OCI-LY3 (cell line): ENCODE measurements around the gene RIN3.

Experiments
- H2AFZ ChIP-seq: fragments of 200-600, 300-600 bp; shearing (Covaris generic); 2 replicates; pipeline ENCODE4 v1.6.0; 2014; ENCODE audit warnings: antibody characterized with exemption, low read depth, low read length
- H3K27ac ChIP-seq: fragments of 200-600, 300-600 bp; sonication (generic); 2 replicates; pipeline ENCODE4 v1.5.1; 2014; ENCODE audit warnings: mild to moderate bottlenecking, low read length, moderate library complexity, mixed read lengths
- H3K27me3 ChIP-seq: fragments of 200-600, 300-600 bp; sonication (generic); 2 replicates; pipeline ENCODE4 v1.6.1; 2014; ENCODE audit warnings: low read depth, low read length, mixed read lengths
- H3K36me3 ChIP-seq: fragments of 200-600, 300-600 bp; sonication (generic); replicated peaks from 2 replicates; pipeline ENCODE3; 2014; ENCODE audit warnings: low read depth, low read length, mixed read lengths
- H3K4me1 ChIP-seq: fragments of 300-600, 200-600 bp; sonication (generic); 2 replicates; pipeline ENCODE4 v1.6.1; 2014; ENCODE audit warnings: low read length, mixed read lengths
- H3K4me2 ChIP-seq: fragments of 200-600, 300-600 bp; sonication (generic); 2 replicates; pipeline ENCODE4 v1.6.1; 2014; ENCODE audit warnings: low read length, mixed read lengths
- H3K4me3 ChIP-seq: fragments of 300-600, 200-600 bp; sonication (generic); 2 replicates; pipeline ENCODE4 v1.5.1; 2014; ENCODE audit warnings: antibody characterized with exemption, mild to moderate bottlenecking, low read length, moderate library complexity
- H3K79me2 ChIP-seq: fragments of 300-600, 200-600 bp; shearing (Covaris generic); 2 replicates; pipeline ENCODE4 v1.6.1; 2014; ENCODE audit warnings: mild to moderate bottlenecking, low read length, mixed read lengths
- H3K9ac ChIP-seq: fragments of 300-600, 200-600 bp; shearing (Covaris generic); 2 replicates; pipeline ENCODE4 v1.6.0; 2014; ENCODE audit warnings: mild to moderate bottlenecking, low read length, moderate library complexity
- H3K9me3 ChIP-seq: fragments of 200-600, 300-600 bp; shearing (Covaris generic); 2 replicates; pipeline ENCODE4 v1.6.1; 2014; ENCODE audit warnings: low read length, mixed read lengths; ENCODE audit not compliant: insufficient read depth
- H4K20me1 ChIP-seq: fragments of 200-600, 300-600 bp; sonication (generic); 2 replicates; pipeline ENCODE4 v1.6.1; 2016; ENCODE audit warnings: low read length, mixed read lengths; ENCODE audit not compliant: insufficient read depth
- CTCF ChIP-seq: fragments of 200-600, 300-600 bp; sonication (generic); IDR thresholded peaks from 2 replicates; pipeline ENCODE4 v1.5.1; 2014; ENCODE audit warnings: antibody characterized with exemption, low read length, low read depth
- EZH2phosphoT487 ChIP-seq: fragments of 200-600 bp; shearing (Covaris generic); IDR thresholded peaks from 2 replicates; pipeline ENCODE4 v1.6.1; 2018; ENCODE audit warnings: antibody characterized with exemption, mixed run types, low read depth

RIN3 gene

GRCh38 chr14:92589213-92589852 lies 75.8 kb downstream of the RIN3 start:
- Histone ChIP-seq H3K4me2 (no peak overlapping the region), H4K20me1 (no peaks in the 10 kb centered on the region), H3K9ac (no peak overlapping the region), H3K27me3 (no peaks in the 10 kb centered on the region), H3K36me3 (peaks cover 8% of the 10 kb centered on the region), H3K4me1 (peaks cover 28% of the 10 kb centered on the region), H3K27ac (no peak overlapping the region), H3K9me3 (peaks cover 4% of the 10 kb centered on the region; the same call in 1 of the 2 replicates), H3K4me3 (no peak overlapping the region), H3K79me2 (no peaks in the 10 kb centered on the region), H2AFZ (no peak overlapping the region)
- TF ChIP-seq CTCF (peak; percentile 72), EZH2phosphoT487 (no peak)

GRCh38 chr14:92590176-92590575 lies 76.6 kb downstream of the RIN3 start:
- peaks cover 7% of the 10 kb centered on the region; the same call in 1 of the 2 replicates for H3K9me3 ChIP-seq
- no peaks in the 10 kb centered on the region for H3K79me2 ChIP-seq
- H2AFZ ChIP-seq: no peak overlapping the region
- TF ChIP-seq EZH2phosphoT487 (no peak), CTCF (no peak)
- H3K27me3 ChIP-seq: no peaks in the 10 kb centered on the region
- H3K9ac ChIP-seq: no peak overlapping the region
- H3K4me1 ChIP-seq: peaks cover 33% of the 10 kb centered on the region
- no peak overlapping the region for H3K4me3 ChIP-seq
- H4K20me1 ChIP-seq: no peaks in the 10 kb centered on the region
- no peak overlapping the region for H3K27ac ChIP-seq
- no peak overlapping the region for H3K4me2 ChIP-seq
- peaks cover 8% of the 10 kb centered on the region for H3K36me3 ChIP-seq

- Histone ChIP-seq H3K4me2 (no peak overlapping the region), H3K4me1 (peaks cover 33% of the 10 kb centered on the region), H4K20me1 (no peaks in the 10 kb centered on the region), H3K9me3 (peaks cover 7% of the 10 kb centered on the region; the same call in 1 of the 2 replicates), H3K4me3 (no peak overlapping the region), H3K79me2 (no peaks in the 10 kb centered on the region), H3K27me3 (no peaks in the 10 kb centered on the region), H2AFZ (no peak overlapping the region), H3K9ac (no peak overlapping the region), H3K36me3 (peaks cover 8% of the 10 kb centered on the region), H3K27ac (no peak overlapping the region)
- TF ChIP-seq CTCF (no peak), EZH2phosphoT487 (no peak)
Measured at GRCh38 chr14:92590941-92591340, 77.4 kb downstream of the RIN3 start.

GRCh38 chr14:92591346-92591745 lies 77.8 kb downstream of the RIN3 start:
- H3K4me2 ChIP-seq: no peak overlapping the region
- TF ChIP-seq EZH2phosphoT487: no peak
- TF ChIP-seq CTCF: no peak
- no peaks in the 10 kb centered on the region for H3K27me3 ChIP-seq
- no peak overlapping the region for H3K4me3 ChIP-seq
- H2AFZ ChIP-seq: no peak overlapping the region
- H3K9me3 ChIP-seq: peaks cover 7% of the 10 kb centered on the region; the same call in 1 of the 2 replicates
- no peaks in the 10 kb centered on the region for H3K79me2 ChIP-seq
- H3K9ac ChIP-seq: no peak overlapping the region
- H3K27ac ChIP-seq: no peak overlapping the region
- H3K4me1 ChIP-seq: peaks cover 33% of the 10 kb centered on the region
- peaks cover 8% of the 10 kb centered on the region for H3K36me3 ChIP-seq
- no peaks in the 10 kb centered on the region for H4K20me1 ChIP-seq
